ENCODE results near the gene SDCBP2.
A peak's percentile ranks its signal among the peaks of the same experiment; 100 is the strongest.

SDCBP2 gene

DNA sequence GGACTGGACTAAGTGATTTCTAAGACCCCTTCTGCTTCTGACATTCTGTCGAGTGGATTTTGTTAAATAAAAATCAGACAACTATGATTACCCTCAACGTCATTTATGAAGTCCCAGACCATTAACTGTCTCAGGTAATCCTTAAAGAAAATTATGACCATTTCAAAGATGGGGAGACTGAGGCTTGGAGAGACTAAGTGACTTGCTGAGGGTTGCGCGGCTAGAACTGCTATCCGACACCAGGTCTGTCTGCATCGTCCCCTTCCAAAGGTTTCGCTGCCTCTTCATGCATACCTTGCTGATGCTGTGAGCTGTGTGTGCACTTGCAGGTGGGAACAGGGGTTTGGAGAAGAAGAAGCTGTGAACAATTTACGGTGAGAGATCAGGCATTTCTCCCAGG is 59.7 kb downstream of the SDCBP2 start:
- DNase-seq: no peak

GRCh38 chr20:1267809-1268374 is 61.0 kb downstream of the SDCBP2 start:
- DNase-seq: no peak

GRCh38 chr20:1267161-1267560 is 61.8 kb downstream of the SDCBP2 start:
- DNase-seq: no peak

- peak; percentile 76 for DNase-seq
These were observed 62.6 kb downstream of the SDCBP2 start, which contains the start of gene SNPH for GRCh38 chr20:1266167-1266973. Gene SNPH, plus strand, starts transcription at chr20:1266294. Its CDS starts 29,946 bp downstream, at chr20:1296240.

DNA sequence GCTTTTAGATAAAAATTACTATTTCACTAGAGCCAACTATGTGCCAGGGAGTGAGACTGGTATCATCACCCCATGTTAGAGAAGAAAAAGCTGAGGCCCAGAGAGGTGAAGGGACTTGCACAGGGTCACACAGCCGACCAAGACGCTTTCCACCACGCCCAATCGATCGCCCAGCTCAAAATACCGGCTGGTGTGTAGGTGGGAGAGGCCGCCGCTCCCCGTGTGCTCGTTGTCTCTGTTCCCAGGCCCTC is 63.1 kb downstream of the SDCBP2 start:
- DNase-seq: no peak

DNA sequence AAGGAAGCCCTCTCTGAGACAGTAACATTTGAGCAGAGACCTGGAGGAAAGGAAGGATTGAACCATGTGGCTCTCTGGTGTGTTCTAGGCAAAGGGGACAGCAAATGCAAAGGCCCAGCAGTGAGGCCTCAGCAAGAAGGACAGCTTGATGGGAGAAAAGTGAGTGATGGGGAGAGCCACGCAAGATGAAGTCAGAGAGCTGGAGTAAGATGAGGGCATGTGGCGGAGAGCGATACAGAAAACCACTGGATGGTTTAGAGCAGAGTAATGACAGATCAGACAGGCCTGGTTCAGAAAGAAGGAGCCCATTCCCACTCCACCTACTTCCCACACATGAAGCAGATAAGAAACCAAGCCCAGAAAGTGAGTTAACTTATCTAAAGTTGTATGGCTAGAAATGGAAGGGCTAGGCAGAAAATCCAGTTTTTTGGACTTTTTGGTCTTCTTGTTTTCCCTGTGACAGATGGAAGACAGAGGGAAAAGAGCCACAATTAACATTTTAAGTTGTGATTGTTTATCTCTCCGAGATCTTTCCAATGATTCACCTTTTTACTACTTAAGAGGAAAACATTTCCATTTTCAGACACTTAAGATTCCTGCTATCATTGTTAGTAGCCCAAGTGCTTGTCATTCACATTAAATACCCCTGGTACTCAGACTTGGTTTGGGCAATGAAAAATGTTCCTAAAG is 63.6 kb downstream of the SDCBP2 start:
- DNase-seq: no peak

DNA sequence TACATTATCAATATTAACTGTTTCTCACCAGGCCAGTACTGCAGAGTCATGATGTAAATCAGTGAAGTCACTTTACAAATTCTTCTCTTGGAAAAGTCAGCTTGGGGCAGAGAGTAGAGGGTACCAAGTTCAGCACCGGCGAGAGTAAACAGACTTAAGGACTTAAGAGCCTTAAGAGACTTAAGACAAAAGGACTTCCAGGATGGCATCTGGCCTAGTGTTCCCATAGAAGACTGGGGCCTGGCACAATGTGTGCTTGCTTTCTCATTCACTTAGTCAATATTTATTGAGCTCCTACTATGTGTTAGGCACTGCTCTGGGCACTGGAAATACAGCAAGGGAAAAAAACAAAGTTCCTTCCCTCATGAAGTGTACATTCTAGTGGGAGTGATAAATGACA is 64.2 kb downstream of the SDCBP2 start:
- DNase-seq: no peak

DNA sequence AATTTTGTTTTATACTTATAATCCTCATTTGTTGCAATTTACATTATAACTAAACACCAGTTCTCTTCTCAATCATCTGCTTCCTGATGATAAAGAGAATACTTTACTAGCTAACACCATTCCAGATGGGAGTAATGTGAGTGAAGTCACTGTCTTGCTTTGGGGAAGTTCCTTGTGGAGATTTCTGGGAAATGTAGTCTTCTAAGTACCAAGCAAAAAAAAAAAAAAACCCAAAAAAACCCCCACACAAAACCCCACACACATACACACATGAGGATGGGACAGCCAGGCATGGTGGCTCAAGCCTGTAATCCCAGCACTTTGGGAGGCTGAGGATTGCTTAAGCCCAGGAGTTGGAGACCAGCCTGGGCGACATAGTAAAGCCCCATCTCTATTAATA is 65.1 kb downstream of the SDCBP2 start:
- no peak for DNase-seq
